ENCODE results near the gene FAM83C.
A peak's percentile ranks its signal among the peaks of the same experiment; 100 is the strongest.

The FAM83C gene

DNA sequence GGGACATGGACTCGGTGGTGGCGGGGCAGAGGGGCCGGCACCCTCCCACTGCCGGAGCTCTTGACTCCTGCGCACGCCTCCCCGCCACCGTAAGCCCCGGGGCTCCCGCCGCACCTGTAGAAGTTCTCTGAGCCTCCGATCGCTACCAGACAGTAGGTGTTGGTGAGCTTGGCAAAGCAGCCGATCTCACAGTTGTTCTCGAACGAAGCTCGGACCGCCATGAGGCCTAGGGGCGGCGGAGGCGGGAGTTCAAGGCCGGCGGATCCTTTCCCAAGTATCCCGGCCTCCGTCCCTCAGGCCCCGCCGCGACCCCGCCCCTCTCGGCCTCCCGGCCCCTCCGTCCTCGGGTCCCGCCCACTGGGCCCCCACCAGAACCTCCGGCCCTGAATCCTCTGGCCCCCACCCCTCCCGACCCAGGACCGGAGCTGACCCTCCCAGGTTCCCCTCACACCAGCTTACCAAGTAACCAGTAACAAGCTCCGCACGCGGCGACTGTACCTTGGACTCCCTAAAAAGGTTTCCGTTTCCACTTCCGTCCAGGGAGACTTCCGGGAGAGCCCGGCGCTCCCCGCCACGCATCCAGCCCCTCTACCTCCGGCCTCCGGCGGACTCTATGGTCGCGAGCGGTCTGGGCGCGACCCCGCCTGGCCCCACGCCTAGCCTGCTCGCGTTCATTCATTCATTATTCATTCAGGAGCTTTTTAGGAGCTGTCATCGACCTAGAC lies 7.8 kb downstream of the FAM83C start, which contains the start of gene EIF6:
EIF6 (minus strand) TSS at position 506 of the 725 bp plus-strand sequence; CDS start at position 221, 285 bp downstream.
- peak; percentile 47 for DNase-seq (ENCODE audit: low read depth, low spot score)

DNA sequence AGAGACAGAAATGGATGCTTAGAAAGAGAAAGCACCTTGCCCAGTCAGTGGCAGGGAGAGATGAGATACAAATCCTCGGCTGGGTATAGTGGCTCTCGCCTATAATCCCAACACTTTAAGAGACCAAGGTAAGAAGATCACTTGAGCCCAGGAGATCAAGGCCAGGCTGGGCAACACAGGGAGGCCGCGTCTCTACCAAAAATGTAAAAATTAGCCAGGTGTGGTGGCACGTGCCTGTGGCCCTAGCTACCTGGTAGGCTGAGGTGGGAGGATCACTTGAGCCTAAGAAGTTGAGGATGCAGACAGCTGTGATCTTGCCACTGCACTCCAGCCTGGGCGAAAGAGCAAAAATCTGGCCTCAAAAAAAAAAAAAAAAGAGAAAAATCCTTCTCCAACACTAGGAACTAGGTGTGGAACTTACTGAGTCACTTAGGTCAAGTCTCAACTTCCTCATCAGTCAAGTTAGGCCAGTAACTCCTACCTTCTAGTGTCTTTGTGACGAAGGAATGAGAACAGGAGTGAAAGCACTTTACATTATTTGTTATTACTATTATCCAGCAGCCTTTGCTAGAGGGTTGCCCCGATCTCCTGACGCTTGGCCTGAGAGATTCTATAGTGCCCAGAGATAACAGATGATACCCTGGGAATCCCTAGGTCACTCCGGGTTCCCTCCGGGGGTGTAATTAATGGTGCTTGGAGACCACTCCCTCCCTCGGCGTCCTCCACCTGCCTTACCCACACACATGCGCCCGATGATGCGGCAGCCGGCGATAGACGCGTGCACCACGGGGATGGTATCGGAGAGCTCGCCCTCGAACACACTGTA lies 8.6 kb downstream of the FAM83C start:
- no peak for DNase-seq (ENCODE audit: low read depth, low spot score)

DNA sequence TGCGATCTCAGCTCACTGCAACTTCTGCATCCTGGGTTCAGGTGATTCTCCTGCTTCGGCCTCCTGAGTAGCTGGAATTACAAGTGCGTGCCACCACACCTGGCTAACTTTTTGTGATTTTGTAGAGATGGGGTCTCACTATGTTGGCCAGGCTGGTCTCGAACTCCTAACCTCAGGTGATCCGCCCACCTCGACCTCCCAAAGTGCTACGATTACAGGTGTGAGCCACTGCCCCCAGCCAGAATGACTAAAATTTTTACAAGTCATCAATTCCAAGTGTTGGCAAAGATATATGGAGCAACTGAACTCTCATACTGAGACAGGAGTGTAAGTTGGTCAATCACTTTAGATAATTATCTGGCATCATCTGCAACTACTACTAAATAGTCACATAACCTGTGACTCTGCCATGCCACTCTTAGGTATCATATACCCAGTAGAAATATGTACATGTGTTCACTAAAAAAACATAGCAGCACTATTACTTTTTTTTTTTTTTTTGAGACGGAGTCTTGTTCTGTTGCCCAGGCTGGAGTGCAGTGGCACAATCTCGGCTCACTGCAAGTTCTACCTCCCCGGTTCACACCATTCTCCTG lies 10.6 kb downstream of the FAM83C start:
- DNase-seq (ENCODE audit: low read depth, low spot score), result no peak

DNA sequence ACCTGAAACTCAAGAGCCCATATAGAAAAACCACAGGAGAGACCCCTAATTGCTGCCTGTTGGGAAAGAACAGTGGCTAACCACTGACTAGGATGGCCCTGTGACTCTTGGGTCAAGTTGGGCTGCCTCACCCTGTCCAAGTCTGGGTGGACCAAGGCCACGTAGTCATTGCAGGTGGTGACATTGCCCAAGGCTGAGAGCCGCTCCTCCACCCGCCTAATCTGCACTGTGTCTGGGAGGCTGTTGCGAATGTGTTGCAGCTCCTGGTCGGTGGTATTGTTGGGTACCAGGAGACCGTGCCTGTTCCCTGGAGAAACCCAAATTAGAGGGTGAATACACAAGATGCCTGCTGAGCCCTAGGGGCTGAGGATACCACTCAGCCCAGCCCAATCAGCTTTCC lies 11.7 kb downstream of the FAM83C start:
- no peak for DNase-seq (ENCODE audit: low read depth, low spot score)

DNA sequence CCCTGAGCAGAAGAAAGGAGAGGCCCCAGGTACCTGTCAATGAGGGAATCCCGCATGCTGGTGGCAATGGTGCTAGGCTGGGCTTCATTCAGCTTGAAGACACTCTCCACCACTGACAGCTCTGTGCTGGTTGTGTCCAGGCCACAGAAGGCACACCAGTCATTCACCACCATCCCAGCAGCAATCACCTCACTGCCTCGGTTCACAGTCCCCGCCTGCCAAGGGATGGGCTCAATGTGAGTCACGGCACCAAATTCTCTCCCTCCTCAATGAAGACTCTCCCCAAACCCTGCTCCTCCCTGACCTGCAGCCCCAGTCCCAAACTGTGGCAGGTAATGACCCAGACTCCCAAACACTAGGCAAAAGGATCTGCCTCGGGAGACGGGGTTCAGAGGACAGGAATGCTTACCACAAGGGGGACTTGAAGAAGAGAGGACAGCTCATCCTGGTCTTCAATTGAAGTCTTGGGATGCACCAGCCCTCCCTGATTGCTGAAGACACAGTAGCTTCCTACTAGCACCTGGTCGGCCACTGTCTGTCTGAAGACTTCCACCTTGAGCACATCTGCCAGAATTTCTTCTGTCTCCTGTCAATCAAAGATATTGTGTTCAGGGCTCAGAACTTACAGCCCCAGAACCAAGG lies 12.6 kb downstream of the FAM83C start:
- no peak for DNase-seq (ENCODE audit: low read depth, low spot score)

DNA sequence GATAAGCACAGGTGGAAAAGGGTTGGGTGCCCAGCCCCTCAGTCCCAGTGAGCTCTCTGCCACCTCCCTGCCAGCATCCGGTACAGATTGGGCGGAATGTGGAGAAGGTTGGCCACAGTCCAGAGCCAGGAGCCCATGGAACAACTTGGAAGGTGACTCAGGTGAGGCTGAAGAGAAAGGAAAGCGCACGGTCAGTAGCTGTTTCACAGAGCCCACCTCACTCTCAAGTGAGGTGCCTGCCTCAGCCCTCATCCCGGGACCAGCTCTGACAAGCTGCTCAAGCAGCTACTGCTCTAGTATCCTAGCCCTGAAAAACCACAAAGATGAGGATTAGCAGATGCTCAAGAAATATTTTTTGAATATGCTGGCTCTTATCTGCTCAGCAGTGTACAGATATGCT lies 13.2 kb downstream of the FAM83C start:
- DNase-seq (ENCODE audit: low read depth, low spot score), result no peak

DNA sequence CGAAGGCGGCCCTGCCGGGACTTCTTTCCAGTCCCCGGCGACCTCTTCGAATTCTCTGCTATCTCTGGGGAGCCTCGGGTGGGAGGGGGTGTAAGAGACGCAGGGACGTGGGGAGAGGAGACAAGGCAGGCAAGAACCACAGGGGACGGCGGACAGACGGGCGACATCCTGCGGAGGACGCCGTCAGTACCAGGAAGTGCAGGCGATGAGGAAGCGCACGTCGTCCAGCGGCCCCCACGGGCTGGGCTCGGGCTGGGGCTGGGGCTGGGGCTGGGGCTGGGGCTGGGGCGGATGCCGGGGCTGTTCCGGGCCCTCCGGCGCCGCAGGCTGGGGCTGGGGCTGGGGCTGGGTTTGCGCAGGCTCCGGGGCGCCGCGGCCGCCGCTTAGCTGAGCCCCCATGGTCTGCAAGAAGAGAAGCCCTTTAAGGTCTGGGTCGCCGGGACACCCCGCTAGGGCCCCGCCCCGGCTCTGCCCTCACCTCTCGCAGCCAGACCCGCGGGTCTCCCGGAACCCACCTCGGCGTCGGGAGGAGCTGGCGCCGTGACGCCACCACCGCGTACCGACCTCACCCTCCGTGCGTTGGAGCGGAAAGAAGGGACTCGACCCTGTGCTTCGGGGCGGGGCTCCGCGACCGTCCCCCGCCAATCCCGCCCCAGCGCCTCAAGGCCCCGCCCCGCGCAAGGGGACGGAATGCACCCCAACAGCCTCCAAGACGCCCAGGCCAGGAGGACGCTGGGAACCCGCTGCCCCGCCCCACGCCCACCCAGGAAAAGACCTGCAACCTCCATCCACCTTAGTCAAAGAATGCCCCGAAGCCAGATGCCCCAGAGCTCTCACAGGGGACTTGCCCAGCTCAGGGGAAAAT lies 14.5 kb downstream of the FAM83C start, which contains the start of gene MMP24OS:
MMP24OS (minus strand) TSS at position 592 of the 865 bp plus-strand sequence; CDS start at position 399, 193 bp downstream.
- DNase-seq (ENCODE audit: low read depth, low spot score), result peak; percentile 71

DNA sequence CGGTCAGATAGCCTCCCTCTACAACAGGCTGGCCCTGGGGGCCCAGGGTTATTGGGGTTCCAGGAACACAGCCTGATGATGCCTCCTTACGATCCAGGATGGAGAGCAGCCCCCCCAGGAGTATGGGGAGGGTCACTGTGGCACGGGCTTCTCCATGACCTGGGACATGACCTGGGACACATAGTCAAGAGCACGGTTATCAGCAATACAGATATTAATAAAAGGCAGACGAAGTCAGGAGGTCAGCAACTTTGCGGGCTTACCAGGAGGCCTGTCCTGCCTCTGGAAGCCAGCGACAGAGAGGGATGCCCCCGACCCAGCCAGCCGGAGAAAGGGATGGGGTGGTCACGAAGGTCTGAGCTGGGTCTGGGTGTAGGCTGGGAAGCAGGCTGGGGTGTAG lies 15.1 kb downstream of the FAM83C start:
- no peak for DNase-seq (ENCODE audit: low read depth, low spot score)

DNA sequence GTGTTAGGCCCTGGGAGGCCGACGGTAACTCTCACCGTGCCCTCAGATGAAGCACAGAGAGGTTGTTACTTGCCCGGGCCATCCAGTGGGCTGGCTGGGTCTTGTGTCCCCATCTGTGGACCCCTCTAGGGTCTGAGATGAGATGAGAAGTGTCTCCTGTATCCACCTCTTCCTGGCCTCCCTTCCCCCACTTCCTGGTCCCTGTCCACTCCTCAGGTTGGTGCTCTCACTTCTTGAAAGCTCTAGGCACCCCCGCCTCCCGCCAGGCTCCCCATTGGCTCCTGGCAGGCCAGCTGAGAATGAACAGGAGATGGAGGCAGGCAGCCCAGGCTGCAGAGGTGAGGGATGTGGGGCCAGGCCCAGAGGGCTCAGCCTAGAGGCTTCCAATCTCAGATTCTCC lies 15.8 kb downstream of the FAM83C start:
- DNase-seq (ENCODE audit: low read depth, low spot score), result no peak

DNA sequence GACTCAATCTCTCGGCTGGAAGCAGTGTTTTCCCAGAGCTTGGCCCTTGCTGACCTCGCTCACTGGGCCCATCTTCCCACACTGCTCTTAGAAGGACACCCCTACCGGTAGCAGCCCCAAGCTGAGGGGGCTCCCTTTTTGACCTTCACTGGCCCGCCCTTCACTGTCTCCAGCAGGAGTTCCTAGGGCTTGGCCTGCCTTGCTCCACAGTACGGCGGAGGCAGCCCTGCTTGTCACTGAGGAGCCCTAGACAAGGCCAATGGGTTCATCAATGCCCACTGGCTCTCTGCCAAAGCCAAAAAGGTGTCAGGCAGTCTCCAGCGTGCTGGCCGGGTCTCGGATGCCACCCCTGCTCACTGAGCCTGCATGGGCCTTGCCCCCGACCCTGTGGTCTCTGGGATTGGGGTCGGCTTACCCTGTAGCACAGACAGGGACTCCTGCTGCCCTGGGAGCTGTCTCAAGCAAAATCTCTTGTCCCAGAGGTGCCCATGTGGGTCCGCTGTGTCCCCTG lies 16.4 kb downstream of the FAM83C start:
- no peak for DNase-seq (ENCODE audit: low read depth, low spot score)

DNA sequence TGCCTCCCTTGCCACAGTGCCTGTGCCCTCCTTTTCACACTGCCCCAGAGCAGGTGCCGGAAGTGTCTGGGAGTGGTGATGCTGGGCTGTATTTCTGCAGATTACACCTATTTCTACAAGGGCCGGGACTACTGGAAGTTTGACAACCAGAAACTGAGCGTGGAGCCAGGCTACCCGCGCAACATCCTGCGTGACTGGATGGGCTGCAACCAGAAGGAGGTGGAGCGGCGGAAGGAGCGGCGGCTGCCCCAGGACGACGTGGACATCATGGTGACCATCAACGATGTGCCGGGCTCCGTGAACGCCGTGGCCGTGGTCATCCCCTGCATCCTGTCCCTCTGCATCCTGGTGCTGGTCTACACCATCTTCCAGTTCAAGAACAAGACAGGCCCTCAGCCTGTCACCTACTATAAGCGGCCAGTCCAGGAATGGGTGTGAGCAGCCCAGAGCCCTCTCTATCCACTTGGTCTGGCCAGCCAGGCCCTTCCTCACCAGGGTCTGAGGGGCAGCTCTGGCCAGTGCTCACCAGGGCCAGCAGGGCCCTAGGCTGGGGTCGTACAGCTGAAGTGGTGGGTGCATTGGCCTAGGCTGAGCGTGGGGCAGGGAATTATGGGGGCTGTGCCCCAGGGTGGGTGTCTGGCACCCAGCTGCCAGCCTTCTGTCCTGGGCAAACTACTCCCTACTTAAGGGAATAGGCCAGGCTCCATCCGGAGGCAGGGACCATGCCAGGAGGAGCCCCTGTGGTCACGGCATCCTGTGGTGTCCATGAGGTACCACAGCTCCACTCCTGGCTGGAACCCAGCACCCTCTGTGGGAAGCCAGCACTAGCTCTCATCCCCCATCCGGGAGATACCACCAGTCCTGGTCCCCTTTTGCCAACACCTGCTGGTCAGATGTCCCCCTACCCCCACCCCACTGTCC lies 17.8 kb downstream of the FAM83C start:
- no peak for DNase-seq (ENCODE audit: low read depth, low spot score)

DNA sequence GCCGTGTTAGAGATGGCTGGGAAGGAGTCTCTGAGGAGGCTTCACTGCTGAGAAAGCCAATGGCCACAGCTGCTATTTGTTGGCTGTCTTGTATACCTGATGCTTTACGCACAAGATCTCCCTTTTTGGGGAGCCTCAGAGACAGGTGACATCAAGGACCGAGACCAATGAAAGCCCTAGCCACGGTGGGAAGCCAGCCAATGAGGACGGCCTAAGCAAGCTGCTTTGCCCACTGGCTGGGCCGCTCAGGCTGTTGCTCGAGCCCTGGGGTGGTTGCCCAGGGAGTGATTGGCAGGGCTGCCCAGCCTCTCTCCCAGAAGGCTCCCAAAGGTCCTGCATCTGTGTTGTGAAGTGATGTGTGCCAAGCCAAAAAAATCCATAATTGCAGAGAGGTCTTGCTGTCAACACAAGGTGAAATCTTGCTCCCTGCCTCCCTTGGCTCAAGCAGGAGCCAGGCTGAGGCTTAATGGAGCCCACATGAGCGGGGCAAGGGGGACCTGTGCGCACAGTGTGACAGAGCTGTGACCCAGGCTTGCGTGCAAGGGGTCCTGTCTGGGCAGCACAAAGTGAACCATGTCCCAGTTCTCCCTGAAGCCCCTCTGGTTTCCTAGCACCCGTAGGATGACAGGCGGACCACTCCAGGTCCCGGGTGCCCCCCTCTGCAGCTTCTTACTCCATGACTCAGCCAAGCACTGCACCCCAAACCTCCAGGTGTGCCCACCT lies 18.6 kb downstream of the FAM83C start:
- DNase-seq (ENCODE audit: low read depth, low spot score), result no peak

DNA sequence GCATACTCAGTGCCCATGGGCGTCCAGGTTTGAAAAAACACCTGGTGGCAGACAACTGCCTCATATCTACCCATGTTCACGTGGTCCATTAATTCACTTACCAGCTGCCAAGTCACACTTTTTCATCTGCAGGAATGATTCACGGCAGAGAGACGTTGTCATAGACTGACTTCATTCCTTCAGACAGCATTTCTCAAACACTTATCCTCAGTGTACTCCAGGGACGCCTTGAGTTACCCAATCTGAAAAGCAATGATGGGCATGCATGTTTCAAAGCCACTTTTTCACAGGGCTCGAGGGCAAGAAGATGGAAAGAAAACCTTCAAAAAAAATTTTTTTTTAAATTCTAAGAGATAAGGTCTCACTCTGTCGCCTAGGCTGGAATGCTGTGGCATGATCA lies 20.3 kb downstream of the FAM83C start:
- DNase-seq (ENCODE audit: low read depth, low spot score), result no peak

DNA sequence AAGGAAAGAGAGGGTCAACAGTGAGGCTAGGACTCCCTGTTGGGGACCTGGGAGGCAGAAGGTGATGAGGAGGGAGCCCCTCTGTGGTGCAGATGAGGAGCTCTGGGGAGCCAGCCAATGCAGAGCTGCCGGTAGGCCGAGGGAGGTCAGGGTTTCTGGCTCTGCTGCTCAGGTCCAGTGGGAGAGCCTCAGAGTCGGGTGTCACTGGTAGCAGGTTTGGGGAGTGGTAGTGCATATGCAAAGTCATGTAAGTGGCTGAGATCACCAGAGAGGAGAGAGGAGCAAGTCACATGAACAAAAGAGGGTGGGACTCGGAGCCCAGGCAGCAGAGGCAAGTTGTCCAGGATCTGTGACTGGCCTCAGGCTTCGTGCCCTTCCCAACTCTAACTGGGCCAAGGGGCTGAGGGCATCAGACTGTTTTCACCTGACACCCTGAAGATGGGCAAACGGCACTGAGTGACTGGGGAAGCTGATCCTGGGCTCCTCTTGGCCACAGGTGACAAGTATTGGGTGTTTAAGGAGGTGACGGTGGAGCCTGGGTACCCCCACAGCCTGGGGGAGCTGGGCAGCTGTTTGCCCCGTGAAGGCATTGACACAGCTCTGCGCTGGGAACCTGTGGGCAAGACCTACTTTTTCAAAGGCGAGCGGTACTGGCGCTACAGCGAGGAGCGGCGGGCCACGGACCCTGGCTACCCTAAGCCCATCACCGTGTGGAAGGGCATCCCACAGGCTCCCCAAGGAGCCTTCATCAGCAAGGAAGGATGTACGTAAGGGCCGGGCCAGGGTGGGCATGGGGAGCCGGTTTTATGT lies 20.9 kb downstream of the FAM83C start:
- no peak for DNase-seq (ENCODE audit: low read depth, low spot score)

DNA sequence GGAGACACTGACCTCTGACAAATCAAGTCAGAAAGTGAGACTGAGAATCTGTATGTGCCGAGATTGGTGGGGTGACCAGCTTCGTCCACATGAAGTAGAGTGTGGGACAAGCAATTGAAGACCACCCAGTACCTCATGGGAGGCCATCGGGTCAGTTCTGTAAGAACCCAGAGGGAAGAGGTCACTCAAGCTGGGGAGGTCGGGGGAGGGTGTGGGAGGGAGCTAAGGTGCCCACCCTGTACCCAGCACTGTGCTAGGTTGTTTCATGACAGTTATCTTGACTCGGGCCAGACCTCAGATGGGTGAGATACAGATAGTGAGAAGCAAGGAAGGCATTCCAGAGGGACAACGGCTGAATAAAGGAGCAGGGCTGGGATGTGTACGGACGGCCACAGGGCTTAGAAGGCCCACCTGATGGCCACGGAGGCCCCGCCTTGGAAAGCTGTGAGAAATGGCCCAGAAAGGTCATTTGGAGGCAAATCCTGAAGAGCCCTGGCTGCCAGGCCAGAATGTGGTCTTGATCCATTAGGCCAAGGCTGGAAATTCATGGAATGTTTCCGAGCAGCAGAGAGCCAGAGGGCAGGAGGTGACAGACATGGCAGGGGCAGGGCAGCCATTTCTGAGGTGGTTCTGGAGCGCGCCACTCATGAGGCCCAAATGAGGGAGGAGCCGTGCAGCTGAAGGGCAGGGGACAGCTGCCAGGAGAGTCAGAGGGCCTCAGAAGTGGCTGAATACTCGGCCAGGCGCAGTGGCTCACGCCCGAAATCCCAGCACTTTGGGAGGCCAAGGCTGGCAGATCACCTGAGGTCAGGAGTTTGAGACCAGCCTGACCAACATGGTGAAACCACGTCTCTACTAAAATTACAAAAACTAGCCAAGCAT lies 22.0 kb downstream of the FAM83C start:
- no peak for DNase-seq (ENCODE audit: low read depth, low spot score)

DNA sequence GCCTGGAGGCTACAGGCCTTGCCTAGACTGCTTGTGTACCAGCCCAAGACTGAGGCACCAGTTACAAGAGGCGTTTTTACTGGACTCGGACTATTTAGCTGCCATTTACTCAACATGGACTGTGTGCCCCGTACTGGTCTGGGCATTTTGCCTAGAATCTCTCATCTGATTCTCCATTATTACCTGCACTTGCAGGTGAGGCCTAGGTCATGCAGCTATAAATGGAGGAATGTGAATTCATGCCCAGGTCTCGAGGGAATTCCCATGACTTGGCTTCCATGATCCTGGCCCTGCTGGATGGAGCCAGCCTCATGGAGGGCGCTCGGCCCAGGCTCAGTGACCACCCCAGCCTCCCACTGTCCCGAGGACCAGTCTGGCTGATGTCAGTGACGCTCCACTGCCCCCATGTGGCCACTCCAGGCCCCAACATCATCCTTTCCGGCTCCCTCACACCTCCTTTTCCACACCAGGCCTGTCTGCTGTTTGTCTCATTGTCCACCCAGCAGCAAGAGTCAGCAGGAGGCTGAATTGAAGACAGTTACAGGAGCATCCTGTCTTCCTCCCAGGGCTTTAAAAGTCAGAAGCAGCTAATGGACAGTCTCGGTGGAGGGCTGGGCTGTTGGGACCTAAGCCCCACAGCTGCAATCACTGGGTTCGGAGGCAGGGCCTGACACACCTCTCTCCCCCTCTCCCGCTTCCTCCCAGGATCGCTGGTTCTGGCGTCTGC lies 23.0 kb downstream of the FAM83C start:
- DNase-seq (ENCODE audit: low read depth, low spot score), result no peak
